ENCODE measurements around the gene EFNA3.
A peak's percentile ranks its signal among the peaks of the same experiment; 100 is the strongest.

The EFNA3 gene

GRCh38 chr1:155049651-155050559, 28.7 kb upstream of the EFNA3 start:
- H3K27me3 ChIP-seq (ENCODE audit: insufficient read depth, low read length), result no peaks in the 10 kb centered on the region
- H3K79me2 ChIP-seq (ENCODE audit: control insufficient read depth, insufficient read depth, low read length, unreplicated experiment), result peaks cover 20% of the 10 kb centered on the region
- peak overlapping the region; percentile 82 for H3K4me3 ChIP-seq (ENCODE audit: low read depth, low read length)
- H3K4me1 ChIP-seq (ENCODE audit: control insufficient read depth, insufficient read depth, low read length, unreplicated experiment), result peaks cover 28% of the 10 kb centered on the region
- no peaks in the 10 kb centered on the region for H3K36me3 ChIP-seq (ENCODE audit: insufficient read depth, low read length)
- H3K27ac ChIP-seq (ENCODE audit: low read depth, low read length), result peak overlapping the region; percentile 72
- peak overlapping the region; percentile 71 for H2AFZ ChIP-seq (ENCODE audit: low read length, unreplicated experiment)

DNA sequence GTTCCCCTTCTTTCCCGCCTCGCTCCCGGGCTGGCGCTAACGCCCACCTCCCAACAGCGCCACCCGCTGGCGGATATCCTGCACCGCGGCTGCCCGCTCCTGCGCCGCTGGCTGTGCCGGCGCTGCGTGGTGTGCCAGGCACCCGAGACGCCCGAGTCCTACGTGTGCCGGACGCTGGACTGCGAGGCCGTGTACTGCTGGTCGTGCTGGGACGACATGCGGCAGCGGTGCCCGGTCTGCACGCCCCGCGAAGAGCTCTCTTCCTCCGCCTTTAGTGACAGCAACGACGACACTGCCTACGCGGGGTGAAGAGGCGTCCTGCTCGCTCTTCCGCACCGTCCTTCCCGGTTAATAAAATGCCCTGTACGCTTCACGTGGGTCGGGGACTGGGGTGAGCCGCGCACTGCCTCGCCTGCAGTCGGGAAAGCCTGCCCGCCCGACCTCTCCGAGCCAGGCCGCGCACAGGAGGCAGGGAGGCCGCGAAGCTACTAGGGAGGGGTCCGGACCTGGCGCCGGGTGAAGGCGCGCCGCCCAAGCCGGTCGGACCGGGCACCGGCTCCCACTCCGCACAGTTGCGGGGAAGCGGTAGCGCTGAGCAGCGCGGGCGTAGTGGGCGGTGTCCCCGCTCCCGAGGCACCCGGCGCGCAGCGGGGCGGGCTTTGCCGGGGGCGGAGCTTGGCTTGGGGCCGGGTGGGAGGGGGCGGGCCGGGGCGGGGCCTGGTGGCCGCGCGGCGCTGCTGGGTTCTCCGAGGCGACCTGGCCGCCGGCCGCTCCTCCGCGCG, 27.9 kb upstream of the EFNA3 start, which contains the start of gene ADAM15:
Gene ADAM15 (plus strand): TSS at position 757 of the 782 bp plus-strand sequence. CDS start 71 bp downstream, outside the sequence.
- peak within 1 kb of the TSS; percentile 75 for H2AFZ ChIP-seq (ENCODE audit: low read length, unreplicated experiment)

DNA sequence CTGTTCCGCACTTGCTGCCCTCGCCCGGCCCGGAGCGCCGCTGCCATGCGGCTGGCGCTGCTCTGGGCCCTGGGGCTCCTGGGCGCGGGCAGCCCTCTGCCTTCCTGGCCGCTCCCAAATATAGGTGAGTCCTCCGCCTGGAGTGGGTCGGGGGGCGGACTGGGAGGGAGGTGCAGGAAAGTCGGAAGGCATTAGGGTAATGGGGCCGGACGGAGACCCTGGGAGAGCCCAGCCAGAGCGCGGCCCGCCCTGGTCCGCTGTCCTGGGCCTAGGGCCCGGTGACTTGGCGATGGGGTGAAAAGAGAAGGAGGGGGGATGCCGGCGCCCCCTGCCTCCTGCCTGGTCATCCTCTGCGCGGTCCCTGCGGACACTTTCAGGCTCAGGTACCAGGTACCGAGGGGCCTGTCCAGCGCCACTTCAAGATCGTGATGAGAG, 27.3 kb upstream of the EFNA3 start:
- Histone ChIP-seq H3K79me2 (ENCODE audit: control insufficient read depth, insufficient read depth, low read length, unreplicated experiment) (peaks cover 20% of the 10 kb centered on the region), H3K4me3 (ENCODE audit: low read depth, low read length) (peak overlapping the region; percentile 96), H3K27ac (ENCODE audit: low read depth, low read length) (peak overlapping the region; percentile 10; the same call in 1 of the 2 replicates), H3K4me1 (ENCODE audit: control insufficient read depth, insufficient read depth, low read length, unreplicated experiment) (peaks cover 22% of the 10 kb centered on the region), H2AFZ (ENCODE audit: low read length, unreplicated experiment) (peak overlapping the region; percentile 75), H3K36me3 (ENCODE audit: insufficient read depth, low read length) (no peaks in the 10 kb centered on the region; the same call in 1 of the 2 replicates), H3K27me3 (ENCODE audit: insufficient read depth, low read length) (no peaks in the 10 kb centered on the region)

More for the DNA sequence above, 27.9 kb upstream of the EFNA3 start, which contains the start of gene ADAM15:
- Histone ChIP-seq H3K36me3 (ENCODE audit: insufficient read depth, low read length) (no peaks in the 10 kb centered on the region), H3K4me3 (ENCODE audit: low read depth, low read length) (peak within 1 kb of the TSS; percentile 96), H3K79me2 (ENCODE audit: control insufficient read depth, insufficient read depth, low read length, unreplicated experiment) (peaks cover 20% of the 10 kb centered on the region), H3K27me3 (ENCODE audit: insufficient read depth, low read length) (no peaks in the 10 kb centered on the region), H3K4me1 (ENCODE audit: control insufficient read depth, insufficient read depth, low read length, unreplicated experiment) (peaks cover 22% of the 10 kb centered on the region), H3K27ac (ENCODE audit: low read depth, low read length) (peak within 1 kb of the TSS; percentile 72)

DNA sequence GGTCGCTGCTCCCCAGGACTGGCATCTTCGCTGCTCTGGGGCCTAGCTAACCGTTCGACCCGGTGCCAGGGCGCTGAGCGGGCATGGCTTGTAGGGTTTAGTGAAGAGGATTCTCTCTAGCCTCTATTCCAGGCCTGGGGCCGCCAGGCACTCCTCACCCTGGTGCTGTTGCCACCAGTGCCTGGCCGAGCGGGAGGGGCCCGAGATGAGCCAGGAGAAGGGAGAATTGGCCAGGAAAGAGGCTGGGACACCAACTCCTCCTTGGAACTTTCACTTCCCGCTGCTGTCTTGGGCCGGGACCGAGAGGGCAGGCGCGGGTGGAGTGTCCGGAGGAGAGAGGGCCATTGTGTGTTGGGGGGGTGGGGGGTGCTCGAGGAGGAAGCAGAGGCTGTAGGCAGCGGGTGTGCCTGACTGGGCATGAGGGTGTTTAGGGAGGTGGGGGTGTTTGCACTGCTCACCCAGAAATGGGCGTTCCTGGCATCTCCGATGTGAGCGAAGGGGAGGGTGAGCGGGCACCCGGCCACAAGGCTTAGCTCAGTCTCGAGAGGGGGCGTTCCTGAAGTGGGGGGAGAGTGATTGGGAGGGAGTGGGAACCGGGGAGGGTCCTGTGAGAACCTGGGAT, 26.7 kb upstream of the EFNA3 start:
- Histone ChIP-seq H3K36me3 (ENCODE audit: insufficient read depth, low read length) (no peaks in the 10 kb centered on the region; the same call in 1 of the 2 replicates), H3K79me2 (ENCODE audit: control insufficient read depth, insufficient read depth, low read length, unreplicated experiment) (peaks cover 20% of the 10 kb centered on the region), H2AFZ (ENCODE audit: low read length, unreplicated experiment) (peak overlapping the region; percentile 75), H3K4me1 (ENCODE audit: control insufficient read depth, insufficient read depth, low read length, unreplicated experiment) (peaks cover 22% of the 10 kb centered on the region), H3K27me3 (ENCODE audit: insufficient read depth, low read length) (no peaks in the 10 kb centered on the region), H3K27ac (ENCODE audit: low read depth, low read length) (peak overlapping the region; percentile 10; the same call in 1 of the 2 replicates), H3K4me3 (ENCODE audit: low read depth, low read length) (peak overlapping the region; percentile 96)

DNA sequence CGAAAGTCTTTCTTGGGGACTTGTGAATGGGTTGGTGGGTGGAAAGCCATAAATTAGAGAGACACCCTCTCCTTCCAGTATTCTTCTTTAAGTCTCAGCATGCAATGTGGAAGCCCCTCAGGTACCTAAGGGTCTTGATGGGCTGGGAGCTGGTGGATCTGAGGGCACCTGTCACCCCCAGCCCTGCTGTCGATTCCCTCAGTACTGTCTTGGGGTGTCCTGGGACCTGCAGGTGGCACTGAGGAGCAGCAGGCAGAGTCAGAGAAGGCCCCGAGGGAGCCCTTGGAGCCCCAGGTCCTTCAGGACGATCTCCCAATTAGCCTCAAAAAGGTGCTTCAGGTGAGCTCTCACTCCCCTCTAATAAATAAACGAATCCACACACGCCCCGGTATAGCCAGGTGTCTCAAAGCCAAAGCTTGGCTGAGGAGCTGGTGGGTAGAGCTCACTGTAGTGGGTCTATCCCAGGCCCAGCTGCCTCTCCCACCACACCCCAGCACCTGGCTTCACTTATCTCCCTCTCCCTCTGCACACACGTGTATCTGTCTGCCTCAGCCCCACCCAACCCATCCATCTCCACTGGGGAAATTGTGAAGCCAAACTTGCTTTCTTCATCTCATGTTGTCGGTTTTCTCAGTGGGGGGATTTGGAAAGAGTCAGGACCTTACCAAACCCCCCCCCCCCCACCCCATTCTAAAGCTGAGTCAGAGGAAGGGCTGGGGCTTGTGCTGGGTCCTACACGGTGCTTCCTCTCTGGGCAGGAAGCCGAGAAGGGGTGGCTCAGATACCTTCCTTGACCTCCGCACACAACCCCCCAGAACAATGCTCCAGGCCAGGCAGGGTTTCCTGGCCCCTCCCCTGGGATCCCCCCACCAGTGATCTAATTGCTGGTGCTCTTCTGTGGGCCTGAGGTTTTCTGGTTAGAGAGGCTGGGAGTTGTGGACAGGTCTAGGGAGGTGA, 25.9 kb upstream of the EFNA3 start:
- Histone ChIP-seq H3K27me3 (ENCODE audit: insufficient read depth, low read length) (no peaks in the 10 kb centered on the region), H3K36me3 (ENCODE audit: insufficient read depth, low read length) (no peaks in the 10 kb centered on the region; the same call in 1 of the 2 replicates), H3K27ac (ENCODE audit: low read depth, low read length) (no peak overlapping the region), H3K4me3 (ENCODE audit: low read depth, low read length) (peak overlapping the region; percentile 96), H3K79me2 (ENCODE audit: control insufficient read depth, insufficient read depth, low read length, unreplicated experiment) (peaks cover 20% of the 10 kb centered on the region), H3K4me1 (ENCODE audit: control insufficient read depth, insufficient read depth, low read length, unreplicated experiment) (peaks cover 22% of the 10 kb centered on the region), H2AFZ (ENCODE audit: low read length, unreplicated experiment) (no peak overlapping the region)

DNA sequence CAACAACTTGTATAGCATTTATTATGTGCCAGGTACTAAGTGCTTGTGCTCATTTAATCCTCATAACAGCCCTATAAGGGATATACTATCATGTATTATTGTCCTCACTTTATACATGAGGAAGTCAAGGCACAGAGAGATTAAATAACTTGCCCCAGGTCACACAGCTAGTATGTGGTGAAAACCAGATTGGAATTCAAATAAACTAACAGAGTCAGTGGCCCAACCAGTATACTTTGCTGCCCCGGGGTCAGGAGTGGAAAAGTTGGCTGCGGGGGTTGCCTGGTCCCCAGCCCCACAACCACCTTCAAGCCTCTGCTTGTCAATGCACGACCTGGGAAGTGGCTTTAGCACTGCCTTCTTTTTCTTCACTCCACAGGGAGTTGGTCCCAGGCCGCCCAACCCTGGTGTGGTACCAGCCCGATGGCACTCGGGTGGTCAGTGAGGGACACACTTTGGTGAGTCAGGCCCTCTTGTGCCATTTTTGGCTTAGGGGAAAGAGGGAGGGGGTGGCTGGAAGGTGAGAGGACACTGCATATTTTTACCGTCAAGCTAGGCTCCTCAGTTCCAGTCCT, 25.0 kb upstream of the EFNA3 start:
- H3K79me2 ChIP-seq (ENCODE audit: control insufficient read depth, insufficient read depth, low read length, unreplicated experiment), result peaks cover 20% of the 10 kb centered on the region
- H3K36me3 ChIP-seq (ENCODE audit: insufficient read depth, low read length), result no peaks in the 10 kb centered on the region; the same call in 1 of the 2 replicates
- H2AFZ ChIP-seq (ENCODE audit: low read length, unreplicated experiment), result no peak overlapping the region
- 0 out of 2 replicates have a peak overlapping the region, but pooled peaks have one; percentile 7 for H3K4me3 ChIP-seq (ENCODE audit: low read depth, low read length)
- no peak overlapping the region for H3K27ac ChIP-seq (ENCODE audit: low read depth, low read length)
- peaks cover 22% of the 10 kb centered on the region for H3K4me1 ChIP-seq (ENCODE audit: control insufficient read depth, insufficient read depth, low read length, unreplicated experiment)
- H3K27me3 ChIP-seq (ENCODE audit: insufficient read depth, low read length), result no peaks in the 10 kb centered on the region

GRCh38 chr1:155057104-155057503, 21.5 kb upstream of the EFNA3 start:
- H3K4me1 ChIP-seq (ENCODE audit: control insufficient read depth, insufficient read depth, low read length, unreplicated experiment), result peaks cover 16% of the 10 kb centered on the region
- H3K27ac ChIP-seq (ENCODE audit: low read depth, low read length), result no peak overlapping the region
- H3K4me3 ChIP-seq (ENCODE audit: low read depth, low read length), result no peak overlapping the region
- H2AFZ ChIP-seq (ENCODE audit: low read length, unreplicated experiment), result no peak overlapping the region
- H3K27me3 ChIP-seq (ENCODE audit: insufficient read depth, low read length), result no peaks in the 10 kb centered on the region
- H3K79me2 ChIP-seq (ENCODE audit: control insufficient read depth, insufficient read depth, low read length, unreplicated experiment), result peaks cover 15% of the 10 kb centered on the region
- no peaks in the 10 kb centered on the region; the same call in 1 of the 2 replicates for H3K36me3 ChIP-seq (ENCODE audit: insufficient read depth, low read length)

DNA sequence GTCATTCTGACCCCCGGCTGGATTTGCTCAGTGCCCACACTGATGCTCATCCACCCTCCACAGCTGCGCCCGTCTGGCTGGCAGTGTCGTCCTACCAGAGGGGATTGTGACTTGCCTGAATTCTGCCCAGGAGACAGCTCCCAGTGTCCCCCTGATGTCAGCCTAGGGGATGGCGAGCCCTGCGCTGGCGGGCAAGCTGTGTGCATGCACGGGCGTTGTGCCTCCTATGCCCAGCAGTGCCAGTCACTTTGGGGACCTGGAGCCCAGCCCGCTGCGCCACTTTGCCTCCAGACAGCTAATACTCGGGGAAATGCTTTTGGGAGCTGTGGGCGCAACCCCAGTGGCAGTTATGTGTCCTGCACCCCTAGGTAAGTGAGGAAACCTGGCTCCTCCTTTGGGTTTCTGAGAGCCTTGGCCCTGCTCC, 20.8 kb upstream of the EFNA3 start:
- Histone ChIP-seq H2AFZ (ENCODE audit: low read length, unreplicated experiment) (no peak overlapping the region), H3K79me2 (ENCODE audit: control insufficient read depth, insufficient read depth, low read length, unreplicated experiment) (peaks cover 9% of the 10 kb centered on the region), H3K27ac (ENCODE audit: low read depth, low read length) (no peak overlapping the region), H3K36me3 (ENCODE audit: insufficient read depth, low read length) (no peaks in the 10 kb centered on the region; the same call in 1 of the 2 replicates), H3K27me3 (ENCODE audit: insufficient read depth, low read length) (no peaks in the 10 kb centered on the region), H3K4me1 (ENCODE audit: control insufficient read depth, insufficient read depth, low read length, unreplicated experiment) (peaks cover 10% of the 10 kb centered on the region), H3K4me3 (ENCODE audit: low read depth, low read length) (no peak overlapping the region)

GRCh38 chr1:155060736-155061135, 17.9 kb upstream of the EFNA3 start:
- Histone ChIP-seq H3K4me1 (ENCODE audit: control insufficient read depth, insufficient read depth, low read length, unreplicated experiment) (peaks cover 5% of the 10 kb centered on the region), H3K4me3 (ENCODE audit: low read depth, low read length) (no peak overlapping the region), H3K27me3 (ENCODE audit: insufficient read depth, low read length) (no peaks in the 10 kb centered on the region), H3K27ac (ENCODE audit: low read depth, low read length) (no peak overlapping the region), H3K36me3 (ENCODE audit: insufficient read depth, low read length) (no peaks in the 10 kb centered on the region; the same call in 1 of the 2 replicates), H3K79me2 (ENCODE audit: control insufficient read depth, insufficient read depth, low read length, unreplicated experiment) (no peaks in the 10 kb centered on the region), H2AFZ (ENCODE audit: low read length, unreplicated experiment) (no peak overlapping the region)
